GM19043 (cell line): Measurements from ENCODE around the gene MAP1LC3A.

Source experiments
- ATAC-seq: cut with Tn5 transposase; IDR thresholded peaks from one replicate; pipeline ENCODE4 v1.9.1; 2021; ENCODE audit warnings: low read depth; ENCODE audit not compliant: unreplicated experiment

MAP1LC3A gene

DNA sequence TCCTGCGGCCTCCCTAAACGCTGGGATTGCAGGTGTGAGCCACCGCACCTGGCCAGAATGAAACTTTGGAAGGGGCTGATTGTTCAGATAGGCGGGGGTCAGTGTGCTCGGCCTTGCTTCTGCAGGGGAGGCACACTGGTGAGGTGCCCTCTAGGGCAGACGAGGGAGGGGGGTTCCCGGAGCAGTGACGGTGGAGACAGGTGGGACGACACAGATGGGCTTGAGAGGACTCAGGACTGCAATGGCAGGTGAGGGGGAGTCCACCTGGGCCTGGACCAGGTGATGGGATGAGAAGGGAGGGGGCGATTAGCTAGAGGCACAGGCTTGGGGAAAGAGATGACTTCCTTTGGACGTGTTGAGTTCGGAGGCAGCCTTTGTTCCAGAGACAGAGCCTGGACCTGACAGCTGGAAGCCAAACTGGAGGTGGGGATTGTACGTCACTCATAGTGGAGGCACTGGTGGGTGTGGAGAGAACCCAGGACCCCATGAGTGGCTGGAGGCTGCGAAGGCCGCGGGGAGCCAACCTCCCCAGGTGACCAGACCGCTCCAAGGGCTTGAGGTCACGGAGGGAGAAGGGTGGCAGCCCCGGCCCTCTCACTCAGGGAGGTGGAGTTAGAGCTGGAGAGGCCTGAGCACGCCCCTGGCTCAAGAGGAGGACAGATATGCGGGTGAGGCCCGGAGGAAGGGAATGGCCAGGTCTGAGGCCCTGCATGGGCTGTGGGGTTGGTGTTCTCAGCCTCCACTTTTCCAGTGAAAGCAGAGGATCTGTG lies 10.5 kb upstream of the MAP1LC3A start:
- no peak for ATAC-seq

DNA sequence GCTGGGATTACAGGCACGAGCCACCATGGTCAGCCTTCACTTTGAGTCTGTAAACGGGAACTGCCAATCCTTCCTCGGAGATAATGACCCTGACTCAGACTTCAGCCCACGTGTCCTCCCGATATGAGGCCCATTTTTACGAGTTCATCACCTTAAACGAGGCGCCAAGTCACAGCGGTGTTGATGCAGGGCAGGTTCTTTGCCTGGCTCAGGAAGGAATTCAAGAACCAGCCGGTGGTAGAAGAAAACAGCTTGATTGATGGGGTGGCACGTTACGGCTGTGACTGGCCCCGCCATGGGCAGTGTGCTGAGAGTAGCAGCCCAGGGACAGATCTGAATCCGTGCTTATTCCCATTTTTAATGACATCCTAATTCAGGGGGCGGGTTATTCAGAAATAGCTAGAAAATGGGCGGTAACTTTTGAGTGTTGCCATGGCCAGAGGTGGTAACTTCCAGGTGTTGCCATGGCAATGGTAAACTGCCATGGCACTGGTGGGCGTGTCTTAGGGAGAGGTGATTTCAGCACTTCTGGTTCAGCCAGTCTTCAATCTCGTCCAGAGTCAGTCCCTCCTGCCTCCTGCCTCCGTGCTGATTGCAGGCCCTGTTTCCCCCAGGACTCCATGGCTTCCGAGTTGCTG lies 9.1 kb upstream of the MAP1LC3A start:
- ATAC-seq, result no peak

- ATAC-seq, result no peak
Observed at GRCh38 chr20:34549929-34550305, 8.6 kb upstream of the MAP1LC3A start.

DNA sequence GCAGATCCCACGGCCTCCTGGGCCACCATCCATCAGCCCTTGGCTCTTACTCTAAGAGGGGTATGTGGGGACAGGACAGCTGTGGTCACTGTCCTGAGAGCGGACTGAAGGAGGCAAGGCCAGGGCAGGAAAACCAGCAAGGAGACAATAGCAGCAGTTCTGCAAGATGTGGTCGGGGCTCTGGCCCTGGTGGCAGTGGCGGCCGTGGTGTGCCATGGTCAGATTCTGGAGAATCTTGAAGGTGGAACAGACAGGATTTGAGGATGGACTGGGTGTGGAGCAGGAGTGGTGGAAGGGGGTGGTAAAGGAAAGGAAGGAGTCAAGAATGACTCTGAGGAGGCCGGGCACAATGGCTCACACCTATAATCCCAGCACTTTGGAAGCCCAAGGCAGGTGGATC lies 5.9 kb upstream of the MAP1LC3A start:
- no peak for ATAC-seq

DNA sequence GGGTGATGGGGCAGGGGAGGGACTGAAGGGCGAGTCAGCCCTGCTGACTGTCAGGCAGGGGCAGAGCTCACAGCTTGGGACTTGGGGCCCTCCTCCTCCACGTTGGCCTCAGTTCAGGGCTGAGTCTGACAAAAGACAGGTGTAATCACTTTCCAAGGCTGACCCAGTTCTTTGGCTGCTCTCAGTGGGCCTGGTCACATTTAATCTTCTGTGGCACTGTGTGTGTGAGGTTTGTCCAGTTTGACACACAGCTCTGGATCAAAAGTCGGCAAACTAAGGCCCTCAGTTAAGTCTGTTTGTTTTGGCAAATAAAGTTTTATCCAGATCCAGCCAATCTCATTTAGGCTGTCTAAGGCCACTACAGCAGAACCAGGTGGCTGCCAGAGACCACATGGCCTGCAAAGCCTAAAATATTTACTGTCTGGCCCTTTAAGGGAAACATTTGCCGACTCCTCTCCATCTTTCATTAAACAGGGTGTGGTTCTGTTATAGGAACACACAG lies 5.1 kb upstream of the MAP1LC3A start:
- no peak for ATAC-seq

GRCh38 chr20:34557936-34558319 lies 590 bp upstream of the MAP1LC3A start:
- no peak for ATAC-seq

GRCh38 chr20:34559311-34560140 lies 1.0 kb downstream of the MAP1LC3A start:
- ATAC-seq, result no peak

GRCh38 chr20:34560141-34560523 lies 1.6 kb downstream of the MAP1LC3A start:
- no peak for ATAC-seq

GRCh38 chr20:34560614-34561013 lies 2.1 kb downstream of the MAP1LC3A start:
- ATAC-seq, result no peak

GRCh38 chr20:34561661-34562060 lies 3.1 kb downstream of the MAP1LC3A start:
- no peak for ATAC-seq

- ATAC-seq, result no peak
Observed at GRCh38 chr20:34562641-34563040, 4.1 kb downstream of the MAP1LC3A start.

- ATAC-seq, result no peak
Observed at GRCh38 chr20:34564833-34565232, 6.3 kb downstream of the MAP1LC3A start.

GRCh38 chr20:34566978-34567891 lies 8.7 kb downstream of the MAP1LC3A start:
- no peak for ATAC-seq

- ATAC-seq, result no peak
Observed at GRCh38 chr20:34567892-34568865, 9.7 kb downstream of the MAP1LC3A start.

DNA sequence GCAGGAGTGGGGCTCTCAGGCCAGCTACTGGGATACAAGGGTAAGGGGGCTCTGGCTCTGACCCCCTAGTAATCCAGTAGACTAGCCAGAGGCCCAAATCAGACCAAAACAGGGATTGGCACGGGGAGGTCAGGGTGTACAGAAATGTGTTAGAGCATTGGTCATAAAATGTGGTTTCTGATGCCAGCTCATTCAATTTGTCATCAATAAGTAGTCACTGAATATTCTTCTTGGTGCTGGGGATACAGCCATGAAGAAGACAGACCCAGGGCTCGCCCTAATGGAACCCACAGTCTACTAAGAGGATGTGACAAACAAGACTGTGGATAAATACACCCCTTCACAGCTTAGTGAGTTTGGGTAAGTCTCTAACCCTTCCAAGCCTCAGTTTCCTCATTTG lies 11.1 kb downstream of the MAP1LC3A start:
- ATAC-seq, result no peak

DNA sequence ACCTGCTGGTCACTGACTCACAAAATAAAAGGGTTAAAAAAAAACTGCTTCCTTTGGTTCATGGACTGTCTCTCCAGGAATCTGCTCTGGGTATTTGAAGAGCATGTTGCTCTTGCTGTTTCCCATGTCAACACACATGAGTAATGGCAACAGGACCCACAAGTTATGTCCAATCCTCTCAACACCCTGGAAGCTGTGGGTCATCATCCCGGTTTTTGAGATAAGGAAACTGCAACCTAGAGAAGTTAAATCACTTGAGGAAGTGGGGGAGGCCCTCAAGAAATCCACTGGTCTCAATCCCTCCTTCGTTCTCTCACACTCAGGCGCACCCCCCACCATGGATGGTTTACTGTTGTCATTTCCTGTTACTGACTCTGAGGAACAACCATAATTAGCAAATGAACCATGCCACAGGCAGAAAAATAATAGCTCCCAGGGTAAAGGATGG lies 12.4 kb downstream of the MAP1LC3A start:
- no peak for ATAC-seq

DNA sequence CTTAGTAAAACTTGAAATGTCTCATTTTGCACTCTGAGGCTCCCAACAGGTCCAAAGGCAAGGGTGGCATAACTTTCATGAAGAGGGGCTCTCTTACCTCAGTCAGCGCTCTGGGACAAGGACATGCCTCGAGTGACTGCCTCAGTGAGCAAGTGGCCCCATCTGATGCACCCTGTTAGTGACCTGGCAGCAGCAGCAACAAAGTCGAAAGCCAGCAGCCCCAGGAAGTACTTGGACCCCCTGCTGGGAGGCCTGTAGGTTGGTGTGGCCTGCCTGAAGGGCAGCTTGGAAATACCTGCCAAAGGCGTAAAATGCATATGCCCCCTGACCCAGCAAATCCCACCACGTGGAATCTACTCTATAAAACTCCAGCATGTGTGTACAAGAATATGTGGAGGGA lies 13.2 kb downstream of the MAP1LC3A start:
- no peak for ATAC-seq

DNA sequence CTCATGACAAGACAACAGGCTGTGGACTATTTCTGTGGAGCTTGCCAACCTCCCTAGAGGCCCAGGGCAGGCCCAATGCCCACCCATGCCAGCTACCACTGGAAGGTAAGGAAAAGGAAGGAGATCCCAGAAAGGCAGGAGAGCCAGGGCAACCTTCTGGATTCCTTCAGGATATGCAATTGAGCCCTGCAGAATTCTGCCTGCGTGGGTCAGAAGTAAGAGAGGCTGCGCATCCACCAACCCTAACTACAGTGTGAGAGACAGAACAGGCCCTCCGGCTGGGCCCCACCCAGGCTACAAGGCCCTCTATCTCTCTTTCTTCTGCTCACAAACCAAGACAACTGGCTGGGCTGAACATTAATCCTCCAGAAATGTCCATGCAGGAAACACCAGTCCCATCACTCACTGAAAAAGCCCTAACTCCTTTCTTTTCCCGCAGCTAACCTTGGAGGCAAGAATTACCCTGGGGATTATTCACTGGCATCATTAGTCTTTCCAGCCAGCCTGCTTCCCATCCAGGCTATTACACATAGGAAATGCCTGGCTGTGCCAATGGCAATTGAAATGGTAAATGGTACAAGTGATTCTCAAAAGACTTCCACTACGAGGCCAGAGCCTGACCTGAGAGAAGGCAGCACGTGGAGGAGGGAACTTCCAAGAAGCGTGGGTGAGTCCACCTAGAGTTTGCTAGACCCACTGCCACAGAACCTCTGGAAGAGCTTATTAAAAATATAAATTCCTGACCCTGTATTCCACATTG lies 15.2 kb downstream of the MAP1LC3A start:
- no peak for ATAC-seq
